HepG2 (cell line): ENCODE measurements around the gene AKAP9. TPM values are rescaled to one million over a fixed set of nuclear protein-coding genes. Genes with fewer than 3 reads are reported as not detected.

Experiments
- DMAP1 ChIP-seq: IDR thresholded peaks from 2 replicates; pipeline ENCODE4 v1.6.1; 2016
- JUND ChIP-seq: sonication (generic); formaldehyde crosslinking; IDR thresholded peaks from 2 replicates; pipeline ENCODE4 v1.8.0; 2022; ENCODE audit warnings: mild to moderate bottlenecking, missing genetic modification reagents
- KLF15 ChIP-seq: sonication (generic); formaldehyde crosslinking; IDR thresholded peaks from 2 replicates; pipeline ENCODE4 v1.8.1; 2023; ENCODE audit warnings: borderline replicate concordance, mild to moderate bottlenecking, inconsistent platforms, missing genetic modification reagents, mixed read lengths
- KMT2B ChIP-seq: IDR thresholded peaks from 2 replicates; pipeline ENCODE4 v1.6.1; 2016; ENCODE audit warnings: missing genetic modification reagents, missing compliant biosample characterization
- MED1 ChIP-seq: sonication (generic); formaldehyde crosslinking; IDR thresholded peaks from 2 replicates; pipeline ENCODE4 v1.4.0; 2020; ENCODE audit warnings: missing genetic modification reagents
- MIXL1 ChIP-seq: IDR thresholded peaks from 2 replicates; pipeline ENCODE4 v1.6.1; 2016
- PRPF4 ChIP-seq: fragments of 200-400 bp; formaldehyde crosslinking; IDR thresholded peaks from 2 replicates; pipeline ENCODE4 v1.6.1; 2016; ENCODE audit warnings: low read length, low read depth; ENCODE audit not compliant: poor library complexity, severe bottlenecking
- SIN3A ChIP-seq: IDR thresholded peaks from 2 replicates; pipeline ENCODE4 v1.6.1; 2011; ENCODE audit warnings: low read depth, mild to moderate bottlenecking, control low read depth, low read length, borderline replicate concordance
- SMARCC2 ChIP-seq: fragments of 450-650 bp; IDR thresholded peaks from 2 replicates; pipeline ENCODE4 v1.6.1; 2017; ENCODE audit warnings: antibody characterized with exemption, mild to moderate bottlenecking
- SOX13 ChIP-seq, 3 experiments: fragments of 450-650 bp in 1 of 3; sonication (generic) in 1 of 3; formaldehyde crosslinking in 1 of 3; IDR thresholded peaks in 2 of 3; conservative IDR thresholded peaks in 1 of 3; 2 replicates each; pipeline versions ENCODE4 v1.5.0 to v1.6.1; 2016 to 2020; ENCODE audit warnings: antibody characterized with exemption in 1 of 3, mild to moderate bottlenecking in 1 of 3, missing compliant biosample characterization in 1 of 3, missing genetic modification reagents in 1 of 3, moderate library complexity in 1 of 3
- TCF7 ChIP-seq: sonication (generic); IDR thresholded peaks from 2 replicates; pipeline ENCODE4 v1.6.1; 2016; ENCODE audit warnings: antibody characterized with exemption, low read depth
- ZBTB42 ChIP-seq: sonication (generic); formaldehyde crosslinking; IDR thresholded peaks from 2 replicates; pipeline ENCODE4 v1.5.0; 2020; ENCODE audit warnings: mild to moderate bottlenecking, missing genetic modification reagents
- ZFP36 ChIP-seq: fragments of 150-350 bp; IDR thresholded peaks from 2 replicates; pipeline ENCODE4 v1.6.1; 2018; ENCODE audit warnings: borderline replicate concordance, low read length, low read depth; ENCODE audit not compliant: partially characterized antibody
- ZMYM4 ChIP-seq: sonication (generic); formaldehyde crosslinking; IDR thresholded peaks from 2 replicates; pipeline ENCODE4 v1.8.1; 2023; ENCODE audit warnings: mild to moderate bottlenecking, missing genetic modification reagents
- ZNF101 ChIP-seq: sonication (generic); formaldehyde crosslinking; IDR thresholded peaks from 2 replicates; pipeline ENCODE4 v1.4.0; 2020; ENCODE audit warnings: mild to moderate bottlenecking, low read depth, missing genetic modification reagents, borderline replicate concordance
- ZNF136 ChIP-seq: sonication (generic); formaldehyde crosslinking; IDR thresholded peaks from 2 replicates; pipeline ENCODE4 v1.8.1; 2022; ENCODE audit warnings: low read depth, mild to moderate bottlenecking, moderate library complexity, missing genetic modification reagents
- ZNF460 ChIP-seq: sonication (generic); formaldehyde crosslinking; IDR thresholded peaks from 2 replicates; pipeline ENCODE4 v1.5.1; 2020; ENCODE audit warnings: missing genetic modification reagents, mild to moderate bottlenecking, borderline replicate concordance
- ZNF616 ChIP-seq: sonication (generic); formaldehyde crosslinking; IDR thresholded peaks from 2 replicates; pipeline ENCODE4 v1.5.0; 2020; ENCODE audit warnings: low read depth, mild to moderate bottlenecking, missing genetic modification reagents
- ZNF720 ChIP-seq: sonication (generic); formaldehyde crosslinking; IDR thresholded peaks from 2 replicates; pipeline ENCODE4 v1.4.0; 2020; ENCODE audit warnings: missing genetic modification reagents
- ZSCAN21 ChIP-seq: sonication (generic); formaldehyde crosslinking; IDR thresholded peaks from 2 replicates; pipeline ENCODE4 v1.8.0; 2022; ENCODE audit warnings: mild to moderate bottlenecking, missing genetic modification reagents, moderate library complexity, borderline replicate concordance
- polyA plus RNA-seq, 8 experiments: library from polyadenylated mRNA; depleted of rRNA in 3 of 8; stranded (reverse) in 7 of 8; unstranded in 1 of 8; fragments of >200 nt; fragmentation: Illumina TruSeq in 4 of 8; extraction: Trizol in 4 of 8; gene quantifications; 2 replicates each; pipeline versions ENCODE4 v1.2.1 to v1.2.3, GENCODE V29; 2011 to 2016; ENCODE audit warnings: low read depth in 4 of 8, missing spikeins in 1 of 8, mixed read lengths in 1 of 8; ENCODE audit not compliant: insufficient read depth in 1 of 8
- total RNA-seq, 5 experiments: library from RNA; depleted of rRNA; stranded (reverse); fragments of >200 nt; fragmentation: Illumina TruSeq; extraction: Trizol; gene quantifications; 2 replicates each; pipeline ENCODE4 v1.2.3, GENCODE V29; 2016; ENCODE audit warnings: low read depth in 1 of 5
- TF ChIP-seq, protein P1 (sequence below): sonication (generic); formaldehyde crosslinking; IDR thresholded peaks from 2 replicates; pipeline ENCODE4 v1.5.1; 2020; ENCODE audit warnings: mild to moderate bottlenecking, moderate library complexity, missing genetic modification reagents
- TF ChIP-seq, protein P2 (sequence below): sonication (generic); formaldehyde crosslinking; IDR thresholded peaks from 2 replicates; pipeline ENCODE4 v1.9.0; 2021; ENCODE audit warnings: missing genetic modification reagents, borderline replicate concordance
- TF ChIP-seq, protein P3 (sequence below): sonication (generic); formaldehyde crosslinking; conservative IDR thresholded peaks from 2 replicates; pipeline ENCODE4 v1.8.0; 2022; ENCODE audit warnings: missing genetic modification reagents
- TF ChIP-seq, protein P4 (sequence below): sonication (generic); formaldehyde crosslinking; IDR thresholded peaks from 2 replicates; pipeline ENCODE4 v1.4.0; 2020; ENCODE audit warnings: missing genetic modification reagents

Gene AKAP9
- total and polyA plus RNA-seq, 2 of the 13 experiments (the other 11 are each of a cell fraction or from before 2014, with no cell fraction given) = 27.6 to 33.1 TPM

DNA sequence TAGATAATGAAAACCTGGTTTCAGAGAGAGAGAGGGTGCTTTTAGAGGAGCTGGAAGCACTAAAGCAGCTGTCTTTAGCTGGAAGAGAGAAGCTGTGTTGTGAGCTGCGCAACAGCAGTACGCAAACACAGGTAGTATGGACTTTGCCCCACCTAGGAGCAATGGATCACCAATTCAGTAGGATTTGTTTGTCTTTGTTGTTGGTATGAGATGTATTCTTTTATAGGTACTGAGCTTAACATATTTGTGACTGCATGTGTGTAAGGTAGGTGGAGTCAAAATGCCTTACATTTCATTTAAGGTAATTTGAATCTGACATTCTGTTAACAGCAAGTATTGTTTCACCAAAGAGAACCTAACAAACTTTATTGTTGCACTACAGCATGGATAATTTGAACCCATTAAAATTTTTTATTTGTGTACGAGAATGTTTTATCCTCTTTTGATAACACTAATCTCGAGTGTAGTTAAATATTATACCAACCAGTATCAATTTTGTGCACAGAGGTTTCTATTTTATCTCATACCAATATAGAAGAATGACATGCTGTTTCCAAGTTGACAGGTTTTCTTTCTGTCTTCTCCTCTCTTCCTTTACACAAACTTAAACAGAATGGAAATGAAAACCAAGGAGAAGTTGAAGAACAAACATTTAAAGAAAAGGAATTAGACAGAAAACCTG is 101.5 kb downstream of the AKAP9 start (continued):
- no peak for TF ChIP-seq JUND
- no peak for TF ChIP-seq ZBTB42 (CRISPR knock-in tag)
- TF ChIP-seq ZMYM4 (CRISPR knock-in tag) = peak; percentile 96
- TF ChIP-seq DMAP1 (CRISPR knock-in tag) = peak; percentile 38; the same call in 1 of the 2 replicates
- no peak for TF ChIP-seq SOX13 (IDR thresholded peaks at IDR 0.05)
- peak in 1 of 2 experiments; percentile 90; a peak in 2 of 4 replicates for TF ChIP-seq SOX13 (CRISPR knock-in tag; conservative IDR thresholded peaks at IDR 0.05 in 1 of 2, IDR thresholded peaks at IDR 0.05 in 1 of 2)
- no peak for TF ChIP-seq ZFP36
- peak; percentile 66 for TF ChIP-seq SMARCC2
- TF ChIP-seq TCF7 = 0 out of 2 replicates have a peak, but pooled peaks have one; percentile 19
- TF ChIP-seq, protein P1, sequence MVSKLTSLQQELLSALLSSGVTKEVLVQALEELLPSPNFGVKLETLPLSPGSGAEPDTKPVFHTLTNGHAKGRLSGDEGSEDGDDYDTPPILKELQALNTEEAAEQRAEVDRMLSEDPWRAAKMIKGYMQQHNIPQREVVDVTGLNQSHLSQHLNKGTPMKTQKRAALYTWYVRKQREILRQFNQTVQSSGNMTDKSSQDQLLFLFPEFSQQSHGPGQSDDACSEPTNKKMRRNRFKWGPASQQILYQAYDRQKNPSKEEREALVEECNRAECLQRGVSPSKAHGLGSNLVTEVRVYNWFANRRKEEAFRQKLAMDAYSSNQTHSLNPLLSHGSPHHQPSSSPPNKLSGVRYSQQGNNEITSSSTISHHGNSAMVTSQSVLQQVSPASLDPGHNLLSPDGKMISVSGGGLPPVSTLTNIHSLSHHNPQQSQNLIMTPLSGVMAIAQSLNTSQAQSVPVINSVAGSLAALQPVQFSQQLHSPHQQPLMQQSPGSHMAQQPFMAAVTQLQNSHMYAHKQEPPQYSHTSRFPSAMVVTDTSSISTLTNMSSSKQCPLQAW (CRISPR knock-in tag) = peak; percentile 82; the same call in 1 of the 2 replicates
- no peak for TF ChIP-seq ZNF720 (CRISPR knock-in tag)
- peak; percentile 64 for TF ChIP-seq KMT2B (CRISPR knock-in tag)
- TF ChIP-seq, protein P2, sequence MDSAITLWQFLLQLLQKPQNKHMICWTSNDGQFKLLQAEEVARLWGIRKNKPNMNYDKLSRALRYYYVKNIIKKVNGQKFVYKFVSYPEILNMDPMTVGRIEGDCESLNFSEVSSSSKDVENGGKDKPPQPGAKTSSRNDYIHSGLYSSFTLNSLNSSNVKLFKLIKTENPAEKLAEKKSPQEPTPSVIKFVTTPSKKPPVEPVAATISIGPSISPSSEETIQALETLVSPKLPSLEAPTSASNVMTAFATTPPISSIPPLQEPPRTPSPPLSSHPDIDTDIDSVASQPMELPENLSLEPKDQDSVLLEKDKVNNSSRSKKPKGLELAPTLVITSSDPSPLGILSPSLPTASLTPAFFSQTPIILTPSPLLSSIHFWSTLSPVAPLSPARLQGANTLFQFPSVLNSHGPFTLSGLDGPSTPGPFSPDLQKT = no peak
- no peak for TF ChIP-seq ZNF101 (CRISPR knock-in tag)
- TF ChIP-seq, protein P3, sequence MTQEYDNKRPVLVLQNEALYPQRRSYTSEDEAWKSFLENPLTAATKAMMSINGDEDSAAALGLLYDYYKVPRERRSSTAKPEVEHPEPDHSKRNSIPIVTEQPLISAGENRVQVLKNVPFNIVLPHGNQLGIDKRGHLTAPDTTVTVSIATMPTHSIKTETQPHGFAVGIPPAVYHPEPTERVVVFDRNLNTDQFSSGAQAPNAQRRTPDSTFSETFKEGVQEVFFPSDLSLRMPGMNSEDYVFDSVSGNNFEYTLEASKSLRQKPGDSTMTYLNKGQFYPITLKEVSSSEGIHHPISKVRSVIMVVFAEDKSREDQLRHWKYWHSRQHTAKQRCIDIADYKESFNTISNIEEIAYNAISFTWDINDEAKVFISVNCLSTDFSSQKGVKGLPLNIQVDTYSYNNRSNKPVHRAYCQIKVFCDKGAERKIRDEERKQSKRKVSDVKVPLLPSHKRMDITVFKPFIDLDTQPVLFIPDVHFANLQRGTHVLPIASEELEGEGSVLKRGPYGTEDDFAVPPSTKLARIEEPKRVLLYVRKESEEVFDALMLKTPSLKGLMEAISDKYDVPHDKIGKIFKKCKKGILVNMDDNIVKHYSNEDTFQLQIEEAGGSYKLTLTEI (CRISPR knock-in tag) = no peak
- TF ChIP-seq MED1 = peak; percentile 84
- no peak for TF ChIP-seq ZNF460 (CRISPR knock-in tag)
- TF ChIP-seq KLF15 (CRISPR knock-in tag) = no peak
- TF ChIP-seq ZSCAN21 (CRISPR knock-in tag) = no peak
- no peak for TF ChIP-seq PRPF4
- TF ChIP-seq MIXL1 (CRISPR knock-in tag) = peak; percentile 46; the same call in 1 of the 2 replicates
- TF ChIP-seq, protein P4, sequence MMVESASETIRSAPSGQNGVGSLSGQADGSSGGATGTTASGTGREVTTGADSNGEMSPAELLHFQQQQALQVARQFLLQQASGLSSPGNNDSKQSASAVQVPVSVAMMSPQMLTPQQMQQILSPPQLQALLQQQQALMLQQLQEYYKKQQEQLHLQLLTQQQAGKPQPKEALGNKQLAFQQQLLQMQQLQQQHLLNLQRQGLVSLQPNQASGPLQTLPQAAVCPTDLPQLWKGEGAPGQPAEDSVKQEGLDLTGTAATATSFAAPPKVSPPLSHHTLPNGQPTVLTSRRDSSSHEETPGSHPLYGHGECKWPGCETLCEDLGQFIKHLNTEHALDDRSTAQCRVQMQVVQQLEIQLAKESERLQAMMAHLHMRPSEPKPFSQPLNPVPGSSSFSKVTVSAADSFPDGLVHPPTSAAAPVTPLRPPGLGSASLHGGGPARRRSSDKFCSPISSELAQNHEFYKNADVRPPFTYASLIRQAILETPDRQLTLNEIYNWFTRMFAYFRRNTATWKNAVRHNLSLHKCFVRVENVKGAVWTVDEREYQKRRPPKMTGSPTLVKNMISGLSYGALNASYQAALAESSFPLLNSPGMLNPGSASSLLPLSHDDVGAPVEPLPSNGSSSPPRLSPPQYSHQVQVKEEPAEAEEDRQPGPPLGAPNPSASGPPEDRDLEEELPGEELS (CRISPR knock-in tag) = peak; percentile 91
- TF ChIP-seq ZNF616 (CRISPR knock-in tag) = no peak
- no peak for TF ChIP-seq ZNF136 (CRISPR knock-in tag)
- no peak for TF ChIP-seq SIN3A
